AG04450 (cell line): ENCODE results near the gene PKDCC. TPM values are rescaled to one million over a fixed set of nuclear protein-coding genes. Genes with fewer than 3 reads are reported as not detected.

ENCODE experiments used
- CTCF ChIA-PET: fragments of 300-600, 350-600 bp; formaldehyde crosslinking; extraction: SDS; loops from one replicate; lab custom pipeline; 2022; ENCODE audit warnings: antibody characterized with exemption, inconsistent platforms; lab: Charles Lee
- POLR2A ChIA-PET: fragments of 350-600 bp; formaldehyde crosslinking; extraction: SDS; loops from one replicate; lab custom pipeline; 2021; ENCODE audit warnings: antibody characterized with exemption, inconsistent platforms; lab: Yijun Ruan, JAX
- DNase-seq: peaks from one replicate; pipeline ENCODE4 v3.0.0-alpha.2; 2011; ENCODE audit warnings: low read depth, low spot score
- H3K27ac ChIP-seq: one replicate; pipeline ENCODE4 v1.5.1; 2012; ENCODE audit warnings: low read depth, low read length, control low read depth
- H3K27me3 ChIP-seq: one replicate; pipeline ENCODE4 v1.6.0; 2012; ENCODE audit warnings: low read length; ENCODE audit not compliant: control insufficient read depth, insufficient read depth
- H3K4me3 ChIP-seq: 2 replicates; pipeline ENCODE4 v1.5.1; 2011; ENCODE audit warnings: mild to moderate bottlenecking, low read depth, low read length, control low read depth
- H3K9me3 ChIP-seq: 2 replicates; pipeline ENCODE4 v1.5.1; 2012; ENCODE audit warnings: low read length; ENCODE audit not compliant: control insufficient read depth, insufficient read depth
- polyA plus RNA-seq: library from polyadenylated mRNA; depleted of rRNA; stranded (reverse); fragments of >200 nt; gene quantifications from 2 replicates; pipeline ENCODE4 v1.2.3, GENCODE V29; 2011
- TF ChIP-seq, protein P1 (sequence below): IDR thresholded peaks from 2 replicates; pipeline ENCODE4 v1.5.1; 2011; ENCODE audit warnings: low read depth, low read length, control low read depth, inconsistent platforms

The PKDCC gene
- polyA plus RNA-seq, 1 experiment: 87.0 TPM

- TF ChIP-seq, protein P1, sequence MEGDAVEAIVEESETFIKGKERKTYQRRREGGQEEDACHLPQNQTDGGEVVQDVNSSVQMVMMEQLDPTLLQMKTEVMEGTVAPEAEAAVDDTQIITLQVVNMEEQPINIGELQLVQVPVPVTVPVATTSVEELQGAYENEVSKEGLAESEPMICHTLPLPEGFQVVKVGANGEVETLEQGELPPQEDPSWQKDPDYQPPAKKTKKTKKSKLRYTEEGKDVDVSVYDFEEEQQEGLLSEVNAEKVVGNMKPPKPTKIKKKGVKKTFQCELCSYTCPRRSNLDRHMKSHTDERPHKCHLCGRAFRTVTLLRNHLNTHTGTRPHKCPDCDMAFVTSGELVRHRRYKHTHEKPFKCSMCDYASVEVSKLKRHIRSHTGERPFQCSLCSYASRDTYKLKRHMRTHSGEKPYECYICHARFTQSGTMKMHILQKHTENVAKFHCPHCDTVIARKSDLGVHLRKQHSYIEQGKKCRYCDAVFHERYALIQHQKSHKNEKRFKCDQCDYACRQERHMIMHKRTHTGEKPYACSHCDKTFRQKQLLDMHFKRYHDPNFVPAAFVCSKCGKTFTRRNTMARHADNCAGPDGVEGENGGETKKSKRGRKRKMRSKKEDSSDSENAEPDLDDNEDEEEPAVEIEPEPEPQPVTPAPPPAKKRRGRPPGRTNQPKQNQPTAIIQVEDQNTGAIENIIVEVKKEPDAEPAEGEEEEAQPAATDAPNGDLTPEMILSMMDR: no peak
- no peak overlapping the region for H3K27ac ChIP-seq
- no peak for DNase-seq
- H3K9me3 ChIP-seq: no peaks in the 10 kb centered on the region; the same call in 1 of the 2 replicates
- POLR2A ChIA-PET: interaction anchor here (0.6 to 0.8 kb wide), 2 partner anchors 22 to 27 kb away, joined by 3 read pairs; partner anchors contain the start of gene PKDCC
- CTCF ChIA-PET: interaction anchor here (1.6 kb wide), 1 partner anchor 216 kb away, joined by 6 read pairs; no protein-coding TSS in a partner anchor
- no peak overlapping the region for H3K4me3 ChIP-seq
- H3K27me3 ChIP-seq: no peaks in the 10 kb centered on the region
Measured at GRCh38 chr2:42069568-42069967, 21.7 kb downstream of the PKDCC start.

GRCh38 chr2:42071791-42072190 is 24.0 kb downstream of the PKDCC start:
- TF ChIP-seq, protein P1: no peak
- Histone ChIP-seq H3K4me3 (no peak overlapping the region), H3K9me3 (peaks cover 3% of the 10 kb centered on the region), H3K27me3 (no peaks in the 10 kb centered on the region), H3K27ac (no peak overlapping the region)
- no peak for DNase-seq
- CTCF ChIA-PET: interaction anchor here (0.8 to 2.2 kb wide), 4 partner anchors 14 to 218 kb away, joined by 3 to 7 read pairs (median 6); no protein-coding TSS in a partner anchor
- POLR2A ChIA-PET: no interaction called here

DNA sequence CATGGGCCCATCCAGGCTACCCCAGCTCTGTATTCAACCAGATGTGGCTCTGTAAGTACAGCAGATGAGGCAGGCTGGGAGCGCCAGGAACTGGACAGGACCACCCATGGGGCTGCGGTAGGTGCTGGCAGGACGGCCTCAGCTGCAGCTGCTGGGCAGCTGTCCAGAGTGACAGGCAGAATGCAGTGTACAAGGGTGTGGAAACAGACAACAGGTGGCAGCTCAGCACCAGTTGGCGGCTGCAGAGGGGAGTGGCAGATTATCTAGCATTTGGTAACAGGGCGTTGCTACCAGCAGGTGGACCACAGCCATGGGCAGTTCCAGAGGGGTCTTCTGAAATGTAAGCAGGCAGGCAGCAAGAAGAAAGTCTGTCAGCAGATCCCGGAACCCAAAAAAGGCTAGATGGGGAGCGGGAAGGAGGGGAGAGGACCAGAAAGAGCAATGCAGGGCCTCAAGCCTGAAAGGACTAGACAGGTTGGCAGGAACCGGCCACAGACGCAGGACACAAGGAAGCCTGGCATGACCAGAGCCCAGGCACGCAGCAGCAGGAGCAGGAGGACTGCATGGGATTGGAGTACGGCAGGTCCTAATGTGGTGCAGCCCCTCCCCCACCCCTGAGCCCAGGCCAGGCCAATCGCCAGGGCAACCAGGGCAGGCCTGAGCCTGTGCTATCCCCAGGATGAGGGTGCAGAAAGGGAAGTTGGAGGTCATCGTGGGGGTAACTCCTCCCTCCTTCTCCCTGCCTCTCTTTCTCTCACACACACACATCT is 24.7 kb downstream of the PKDCC start:
- H3K4me3 ChIP-seq: no peak overlapping the region
- no peak overlapping the region for H3K27ac ChIP-seq
- TF ChIP-seq, protein P1: no peak
- ChIA-PET POLR2A (interaction anchor here (0.6 kb wide), 1 partner anchor 61 kb away, joined by 5 read pairs; no protein-coding TSS in a partner anchor), CTCF (interaction anchor here (0.8 to 2.2 kb wide), 5 partner anchors 13 to 219 kb away, joined by 3 to 7 read pairs (median 5); no protein-coding TSS in a partner anchor)
- H3K9me3 ChIP-seq: peaks cover 4% of the 10 kb centered on the region
- DNase-seq: peak; percentile 24
- H3K27me3 ChIP-seq: no peaks in the 10 kb centered on the region

DNA sequence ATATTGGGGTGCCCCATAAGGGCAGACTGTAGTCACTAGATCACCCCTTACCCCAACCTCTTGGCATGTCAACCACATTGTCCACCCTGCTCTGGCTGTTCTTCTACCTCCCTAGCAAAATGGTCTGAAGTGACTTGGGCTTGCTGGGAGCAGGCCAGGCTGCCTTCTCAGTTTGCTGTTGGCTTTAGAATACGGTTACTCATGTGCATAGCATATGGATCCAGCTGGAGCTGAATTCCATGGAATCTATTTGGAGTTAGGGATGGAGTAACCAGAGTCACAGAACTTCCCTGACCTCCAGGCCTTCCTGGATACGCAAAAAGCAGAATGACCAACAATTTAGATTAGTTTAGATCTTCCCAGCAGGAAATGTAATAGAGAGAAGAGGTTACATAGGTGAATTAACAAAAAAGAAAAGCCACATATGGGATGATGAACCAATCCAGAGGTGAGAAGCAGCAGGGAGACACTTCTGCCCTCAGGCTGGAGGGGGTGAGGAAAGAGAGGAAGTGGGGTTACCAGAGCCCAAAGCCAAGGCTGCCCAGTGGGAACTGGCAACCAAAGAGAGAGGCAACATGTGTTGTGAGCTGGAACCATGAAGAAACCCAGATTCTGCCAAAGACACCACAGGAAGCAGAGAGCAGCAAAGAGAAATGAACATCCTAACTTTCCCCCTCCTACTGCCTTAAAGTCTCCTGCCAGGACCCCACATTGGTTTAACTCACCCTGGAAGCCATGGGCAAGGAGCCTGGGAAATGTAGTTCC is 26.1 kb downstream of the PKDCC start:
- H3K9me3 ChIP-seq: peaks cover 4% of the 10 kb centered on the region
- H3K4me3 ChIP-seq: no peak overlapping the region
- DNase-seq: peak; percentile 72
- ChIA-PET CTCF (interaction anchor here (1.1 to 2.2 kb wide), 3 partner anchors 12 to 204 kb away, joined by 3 to 6 read pairs (median 5); no protein-coding TSS in a partner anchor), POLR2A (interaction anchor here (0.7 kb wide), 1 partner anchor 1351 kb away, joined by 5 read pairs; no protein-coding TSS in a partner anchor)
- H3K27ac ChIP-seq: peak overlapping the region; percentile 85
- TF ChIP-seq, protein P1: no peak
- no peaks in the 10 kb centered on the region for H3K27me3 ChIP-seq
